ENCODE results near the gene GALNT2.

Gene GALNT2

DNA sequence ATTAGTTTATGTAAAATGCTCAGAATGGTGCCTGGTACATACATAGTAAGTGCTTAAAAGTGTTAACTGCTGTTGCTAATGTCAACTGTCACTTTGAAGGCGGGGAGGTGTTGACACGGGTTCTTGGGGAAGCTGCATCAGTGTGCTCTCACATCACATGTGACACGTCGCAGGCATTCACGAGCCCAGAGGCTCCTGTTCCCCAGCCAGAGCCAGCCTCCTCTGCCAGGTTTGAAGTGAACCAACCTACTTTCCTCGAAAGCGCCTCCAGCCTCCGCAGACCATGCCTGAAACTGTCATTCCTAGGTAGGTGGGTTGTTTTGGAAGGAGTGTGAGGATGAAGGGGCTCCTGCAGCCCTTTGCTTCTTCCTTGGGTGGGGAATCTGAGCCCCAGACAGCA, 13.8 kb downstream of the GALNT2 start:
- H3K4me3 ChIP-seq (replicated peaks in 1 of 2; ENCODE audit: low read depth in 2 of 2, low read length in 2 of 2), result no peak overlapping the region
- TF ChIP-seq, protein P1, sequence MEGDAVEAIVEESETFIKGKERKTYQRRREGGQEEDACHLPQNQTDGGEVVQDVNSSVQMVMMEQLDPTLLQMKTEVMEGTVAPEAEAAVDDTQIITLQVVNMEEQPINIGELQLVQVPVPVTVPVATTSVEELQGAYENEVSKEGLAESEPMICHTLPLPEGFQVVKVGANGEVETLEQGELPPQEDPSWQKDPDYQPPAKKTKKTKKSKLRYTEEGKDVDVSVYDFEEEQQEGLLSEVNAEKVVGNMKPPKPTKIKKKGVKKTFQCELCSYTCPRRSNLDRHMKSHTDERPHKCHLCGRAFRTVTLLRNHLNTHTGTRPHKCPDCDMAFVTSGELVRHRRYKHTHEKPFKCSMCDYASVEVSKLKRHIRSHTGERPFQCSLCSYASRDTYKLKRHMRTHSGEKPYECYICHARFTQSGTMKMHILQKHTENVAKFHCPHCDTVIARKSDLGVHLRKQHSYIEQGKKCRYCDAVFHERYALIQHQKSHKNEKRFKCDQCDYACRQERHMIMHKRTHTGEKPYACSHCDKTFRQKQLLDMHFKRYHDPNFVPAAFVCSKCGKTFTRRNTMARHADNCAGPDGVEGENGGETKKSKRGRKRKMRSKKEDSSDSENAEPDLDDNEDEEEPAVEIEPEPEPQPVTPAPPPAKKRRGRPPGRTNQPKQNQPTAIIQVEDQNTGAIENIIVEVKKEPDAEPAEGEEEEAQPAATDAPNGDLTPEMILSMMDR (IDR thresholded peaks at IDR 0.05; ENCODE audit: low read depth, low read length), result no peak

DNA sequence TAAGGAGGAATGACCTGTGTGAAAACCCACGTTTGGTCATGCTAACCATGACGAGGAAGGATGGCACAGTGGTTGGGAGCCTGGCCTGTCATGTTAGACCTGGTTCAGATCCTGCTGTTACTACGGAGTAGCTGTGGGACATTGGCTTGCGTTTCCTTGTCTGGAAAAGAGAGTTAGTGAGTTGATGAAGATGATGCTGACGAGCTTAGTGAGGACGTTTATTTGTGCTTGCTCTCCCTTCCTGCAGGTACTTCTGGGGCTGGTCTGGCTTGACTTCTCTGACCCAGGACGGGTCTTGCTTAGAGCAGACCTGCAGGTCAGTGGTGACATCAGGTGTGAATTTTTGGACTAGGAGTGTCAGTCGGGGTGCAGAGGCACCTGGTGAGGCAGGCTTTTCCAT, 14.7 kb downstream of the GALNT2 start:
- H3K4me3 ChIP-seq (replicated peaks in 1 of 2; ENCODE audit: low read depth in 2 of 2, low read length in 2 of 2), result no peak overlapping the region
- no peak for DNase-seq (ENCODE audit: low read depth in 2 of 2)
- TF ChIP-seq, protein P1 (IDR thresholded peaks at IDR 0.05; ENCODE audit: low read depth, low read length), result no peak

More for the DNA sequence above, 13.8 kb downstream of the GALNT2 start:
- no peak for DNase-seq (ENCODE audit: low read depth in 2 of 2)

DNA sequence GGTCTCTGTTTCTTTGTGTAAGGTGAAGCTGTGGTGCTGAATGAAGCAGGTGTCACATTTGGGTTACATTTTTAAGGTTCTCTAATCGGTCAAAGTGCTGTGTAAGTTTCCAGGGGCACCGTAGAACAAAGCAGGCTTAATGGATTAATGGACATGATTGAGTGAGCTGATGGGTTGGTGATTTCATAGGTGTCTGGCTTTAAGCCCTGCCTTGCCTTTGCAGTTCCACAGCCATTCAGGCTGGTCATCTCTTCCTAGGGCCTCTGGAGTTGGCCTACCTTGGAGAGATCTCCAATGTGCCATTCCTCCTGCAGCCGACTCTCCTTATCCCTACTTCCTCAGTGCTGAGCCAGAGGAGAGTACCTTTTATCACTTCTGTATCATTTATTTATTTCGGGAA, 15.2 kb downstream of the GALNT2 start:
- H3K4me3 ChIP-seq (replicated peaks in 1 of 2; ENCODE audit: low read depth in 2 of 2, low read length in 2 of 2), result no peak overlapping the region
- DNase-seq (ENCODE audit: low read depth in 2 of 2), result no peak
- TF ChIP-seq, protein P1 (IDR thresholded peaks at IDR 0.05; ENCODE audit: low read depth, low read length), result no peak

DNA sequence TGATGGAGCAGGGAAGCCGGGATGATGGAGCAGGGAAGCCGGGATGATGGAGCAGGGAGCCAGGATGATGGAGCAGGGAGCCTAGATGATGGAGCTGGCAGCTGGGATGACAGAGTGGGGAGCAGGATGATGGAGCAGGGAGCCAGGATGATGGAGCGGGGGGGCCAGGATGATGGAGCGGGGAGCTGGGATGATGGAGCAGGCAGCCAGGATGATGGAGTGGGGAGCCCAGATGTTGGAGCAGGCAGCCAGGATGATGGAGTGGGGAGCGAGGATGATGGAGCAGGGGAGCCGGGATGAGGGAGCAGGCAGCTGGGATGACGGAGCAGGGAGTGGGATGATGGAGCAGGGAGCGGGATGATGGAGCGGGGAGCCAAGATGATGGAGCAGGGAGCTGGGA, 16.0 kb downstream of the GALNT2 start:
- no peak overlapping the region for H3K4me3 ChIP-seq (replicated peaks in 1 of 2; ENCODE audit: low read depth in 2 of 2, low read length in 2 of 2)
- TF ChIP-seq, protein P1 (IDR thresholded peaks at IDR 0.05; ENCODE audit: low read depth, low read length), result no peak
- no peak for DNase-seq (ENCODE audit: low read depth in 2 of 2)

DNA sequence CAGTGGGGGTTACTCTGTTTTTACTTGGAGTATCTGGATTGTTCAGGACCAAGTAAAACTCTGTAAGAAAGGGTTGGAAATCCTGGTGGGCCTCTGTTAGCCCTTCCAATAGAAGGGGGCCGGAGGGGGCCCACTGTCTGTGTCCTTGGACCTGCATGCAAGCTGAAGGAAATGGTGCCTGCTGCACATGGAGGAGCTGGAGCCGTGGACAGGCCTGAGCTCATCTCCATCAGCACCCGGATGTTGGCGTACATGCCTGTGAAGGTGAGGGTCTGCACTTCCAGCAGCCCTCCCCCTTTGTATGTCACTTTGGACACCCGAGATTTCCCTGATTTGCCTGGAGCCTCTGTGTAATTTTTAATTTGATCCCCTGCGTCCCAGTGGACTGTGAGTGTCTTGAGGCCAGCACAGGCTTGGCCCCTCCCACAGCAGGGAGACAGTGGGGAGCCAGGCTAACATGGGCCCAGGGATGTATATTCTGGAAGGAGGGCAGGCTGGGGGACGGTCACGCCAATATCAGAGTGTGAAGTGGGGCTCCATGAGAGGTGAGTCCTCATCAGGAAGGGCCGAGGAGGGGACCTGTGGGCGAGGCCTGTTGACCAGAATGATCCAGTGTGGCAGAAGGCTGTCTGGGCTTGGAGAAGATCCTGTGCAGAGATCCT, 16.8 kb downstream of the GALNT2 start:
- peak overlapping the region in 1 of 2 donors; percentile 22 for H3K4me3 ChIP-seq (replicated peaks in 1 of 2; ENCODE audit: low read depth in 2 of 2, low read length in 2 of 2)

DNA sequence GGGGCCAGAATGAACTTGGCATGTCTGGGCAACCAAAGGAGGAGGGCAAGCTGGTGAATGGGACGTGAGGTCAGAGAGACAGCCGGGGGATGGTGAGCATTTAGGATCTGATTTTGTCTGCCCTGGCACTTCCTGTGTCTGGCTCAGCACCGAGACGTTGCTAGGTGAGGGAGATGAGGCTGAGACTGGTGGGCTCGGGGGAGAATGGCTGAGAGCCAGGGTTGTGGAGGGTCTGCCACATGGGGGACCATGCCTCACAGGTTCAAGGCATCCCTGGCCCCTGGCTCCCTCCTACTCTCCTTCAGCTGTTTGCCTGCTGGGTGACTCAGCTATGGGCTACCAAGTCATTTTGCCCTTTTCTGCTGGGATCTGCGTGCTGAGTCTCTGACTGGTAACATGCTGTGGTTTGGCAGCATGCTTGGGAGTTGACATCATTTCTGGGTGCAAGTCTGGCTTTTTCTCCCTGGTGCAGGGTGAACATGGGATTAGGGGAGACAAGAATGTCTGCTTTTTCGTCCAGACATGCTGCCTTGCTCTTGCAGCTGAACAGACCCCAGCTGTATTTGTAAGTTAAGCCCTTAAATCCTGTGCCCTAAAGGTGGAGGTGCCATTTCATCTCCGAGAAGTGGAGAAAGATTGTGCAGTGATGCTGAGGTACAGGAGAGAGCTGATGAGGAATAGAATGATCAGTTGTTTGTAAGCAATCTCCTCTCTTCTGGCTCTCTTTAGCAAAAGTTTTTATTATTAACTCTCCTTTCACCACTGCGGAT, 17.6 kb downstream of the GALNT2 start:
- TF ChIP-seq, protein P1 (IDR thresholded peaks at IDR 0.05; ENCODE audit: low read depth, low read length), result no peak
- H3K4me3 ChIP-seq (replicated peaks in 1 of 2; ENCODE audit: low read depth in 2 of 2, low read length in 2 of 2), result peak overlapping the region in 1 of 2 donors; percentile 22
- peak; percentile 95 to 98 for DNase-seq (ENCODE audit: low read depth in 2 of 2)

More for the DNA sequence above, 16.8 kb downstream of the GALNT2 start:
- TF ChIP-seq, protein P1 (IDR thresholded peaks at IDR 0.05; ENCODE audit: low read depth, low read length), result no peak
- no peak for DNase-seq (ENCODE audit: low read depth in 2 of 2)
